ENCODE measurements around the gene LAG3. TPM values are rescaled to one million over a fixed set of nuclear protein-coding genes. Genes with fewer than 3 reads are reported as not detected.

LAG3 gene
- total RNA-seq, 1 experiment from 2014 or later = 2.6 TPM

GRCh38 chr12:6813363-6813762 lies 41.0 kb downstream of the LAG3 start:
- Mint-ChIP-seq H3K27ac (no peak overlapping the region), H3K36me3 (no peaks in the 10 kb centered on the region), H3K4me1 (peaks cover 26% of the 10 kb centered on the region), H3K4me3 (no peak overlapping the region), H3K27me3 (ENCODE audit: low read depth) (peaks cover 44% of the 10 kb centered on the region), H3K9me3 (no peaks in the 10 kb centered on the region)
- DNase-seq (ENCODE audit: low spot score) = no peak
- POLR2A ChIA-PET = interaction anchor here (0.7 kb wide), 1 partner anchor 60 kb away, joined by 6 read pairs; no protein-coding TSS in a partner anchor
- CTCF ChIA-PET = interaction anchor here (1.0 to 1.2 kb wide), 3 partner anchors 12 to 193 kb away, joined by 3 to 4 read pairs (median 4); no protein-coding TSS in a partner anchor
- ATAC-seq = no peak
- no peak for TF ChIP-seq HMGA2 (CRISPR knock-in tag; IDR thresholded peaks at IDR 0.05)
- TF ChIP-seq, protein P1, sequence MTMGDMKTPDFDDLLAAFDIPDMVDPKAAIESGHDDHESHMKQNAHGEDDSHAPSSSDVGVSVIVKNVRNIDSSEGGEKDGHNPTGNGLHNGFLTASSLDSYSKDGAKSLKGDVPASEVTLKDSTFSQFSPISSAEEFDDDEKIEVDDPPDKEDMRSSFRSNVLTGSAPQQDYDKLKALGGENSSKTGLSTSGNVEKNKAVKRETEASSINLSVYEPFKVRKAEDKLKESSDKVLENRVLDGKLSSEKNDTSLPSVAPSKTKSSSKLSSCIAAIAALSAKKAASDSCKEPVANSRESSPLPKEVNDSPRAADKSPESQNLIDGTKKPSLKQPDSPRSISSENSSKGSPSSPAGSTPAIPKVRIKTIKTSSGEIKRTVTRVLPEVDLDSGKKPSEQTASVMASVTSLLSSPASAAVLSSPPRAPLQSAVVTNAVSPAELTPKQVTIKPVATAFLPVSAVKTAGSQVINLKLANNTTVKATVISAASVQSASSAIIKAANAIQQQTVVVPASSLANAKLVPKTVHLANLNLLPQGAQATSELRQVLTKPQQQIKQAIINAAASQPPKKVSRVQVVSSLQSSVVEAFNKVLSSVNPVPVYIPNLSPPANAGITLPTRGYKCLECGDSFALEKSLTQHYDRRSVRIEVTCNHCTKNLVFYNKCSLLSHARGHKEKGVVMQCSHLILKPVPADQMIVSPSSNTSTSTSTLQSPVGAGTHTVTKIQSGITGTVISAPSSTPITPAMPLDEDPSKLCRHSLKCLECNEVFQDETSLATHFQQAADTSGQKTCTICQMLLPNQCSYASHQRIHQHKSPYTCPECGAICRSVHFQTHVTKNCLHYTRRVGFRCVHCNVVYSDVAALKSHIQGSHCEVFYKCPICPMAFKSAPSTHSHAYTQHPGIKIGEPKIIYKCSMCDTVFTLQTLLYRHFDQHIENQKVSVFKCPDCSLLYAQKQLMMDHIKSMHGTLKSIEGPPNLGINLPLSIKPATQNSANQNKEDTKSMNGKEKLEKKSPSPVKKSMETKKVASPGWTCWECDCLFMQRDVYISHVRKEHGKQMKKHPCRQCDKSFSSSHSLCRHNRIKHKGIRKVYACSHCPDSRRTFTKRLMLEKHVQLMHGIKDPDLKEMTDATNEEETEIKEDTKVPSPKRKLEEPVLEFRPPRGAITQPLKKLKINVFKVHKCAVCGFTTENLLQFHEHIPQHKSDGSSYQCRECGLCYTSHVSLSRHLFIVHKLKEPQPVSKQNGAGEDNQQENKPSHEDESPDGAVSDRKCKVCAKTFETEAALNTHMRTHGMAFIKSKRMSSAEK (CRISPR knock-in tag; IDR thresholded peaks at IDR 0.05; ENCODE audit: borderline replicate concordance) = no peak
- TF ChIP-seq AR (CRISPR knock-in tag; IDR thresholded peaks at IDR 0.05) = no peak
- TF ChIP-seq ATF1 (CRISPR knock-in tag; IDR thresholded peaks at IDR 0.05) = no peak
- TF ChIP-seq NR1H2 (CRISPR knock-in tag; IDR thresholded peaks at IDR 0.05) = no peak
- TF ChIP-seq GTF2I (CRISPR knock-in tag; conservative IDR thresholded peaks at IDR 0.05) = no peak
- no peak for TF ChIP-seq ZNF263 (CRISPR knock-in tag; IDR thresholded peaks at IDR 0.05; ENCODE audit: low read depth)
- no peak for TF ChIP-seq EMX1 (CRISPR knock-in tag; IDR thresholded peaks at IDR 0.05)
- TF ChIP-seq, protein P2, sequence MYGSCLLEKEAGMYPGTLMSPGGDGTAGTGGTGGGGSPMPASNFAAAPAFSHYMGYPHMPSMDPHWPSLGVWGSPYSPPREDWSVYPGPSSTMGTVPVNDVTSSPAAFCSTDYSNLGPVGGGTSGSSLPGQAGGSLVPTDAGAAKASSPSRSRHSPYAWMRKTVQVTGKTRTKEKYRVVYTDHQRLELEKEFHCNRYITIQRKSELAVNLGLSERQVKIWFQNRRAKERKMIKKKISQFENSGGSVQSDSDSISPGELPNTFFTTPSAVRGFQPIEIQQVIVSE (CRISPR knock-in tag; IDR thresholded peaks at IDR 0.05; ENCODE audit: borderline replicate concordance) = no peak
- no peak for TF ChIP-seq MAX (CRISPR knock-in tag; IDR thresholded peaks at IDR 0.05)
- no peak for TF ChIP-seq TEAD1 (CRISPR knock-in tag; IDR thresholded peaks at IDR 0.05)
- TF ChIP-seq PREB (CRISPR knock-in tag; IDR thresholded peaks at IDR 0.05; ENCODE audit: borderline replicate concordance) = no peak
- TF ChIP-seq ZNF121 (CRISPR knock-in tag; IDR thresholded peaks at IDR 0.05) = no peak
- TF ChIP-seq, protein P3, sequence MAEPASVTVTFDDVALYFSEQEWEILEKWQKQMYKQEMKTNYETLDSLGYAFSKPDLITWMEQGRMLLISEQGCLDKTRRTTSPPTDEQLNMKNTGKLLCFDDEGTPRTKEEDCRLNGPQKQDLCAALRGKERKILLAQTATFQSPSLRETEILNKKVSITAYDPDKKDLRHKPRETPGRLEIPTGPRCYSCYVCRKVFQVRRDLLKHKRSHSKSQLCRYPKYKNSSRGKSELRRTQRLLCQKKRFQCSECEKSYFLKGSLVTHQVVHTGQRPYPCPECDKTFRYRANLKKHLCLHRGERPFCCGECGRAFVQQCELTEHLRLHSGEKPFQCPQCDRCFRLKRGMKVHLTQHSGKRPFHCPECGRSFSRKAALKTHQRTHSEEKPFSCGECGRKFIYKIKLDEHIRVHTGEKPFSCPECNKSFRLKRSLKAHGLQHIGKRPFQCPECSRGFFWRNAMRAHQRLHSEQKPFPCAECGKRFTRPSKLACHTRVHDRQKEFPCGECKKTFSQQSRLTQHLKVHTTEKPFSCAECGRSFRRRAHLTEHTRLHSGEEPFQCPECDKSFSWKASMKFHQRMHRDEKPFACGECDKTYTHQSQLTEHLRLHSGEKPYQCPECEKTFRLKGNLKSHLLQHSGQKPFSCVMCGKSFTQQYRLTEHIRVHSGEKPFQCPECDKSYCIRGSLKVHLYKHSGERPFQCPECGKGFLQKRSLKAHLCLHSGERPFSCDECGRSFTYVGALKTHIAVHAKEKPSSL (CRISPR knock-in tag; conservative IDR thresholded peaks at IDR 0.05) = no peak
- TF ChIP-seq ZNF416 (CRISPR knock-in tag; IDR thresholded peaks at IDR 0.05) = no peak
- TF ChIP-seq TEAD4 (CRISPR knock-in tag; IDR thresholded peaks at IDR 0.05) = no peak
- no peak for TF ChIP-seq ZNF138 (CRISPR knock-in tag; conservative IDR thresholded peaks at IDR 0.05)
